PC-9 (cell line): Measurements from ENCODE around the gene CST7. TPM values are rescaled to one million over a fixed set of nuclear protein-coding genes. Genes with fewer than 3 reads are reported as not detected.
A peak's percentile ranks its signal among the peaks of the same experiment; 100 is the strongest.
"Not testable (repeated sequence)": the region's sequence is repeated elsewhere in the genome, so short reads cannot be mapped to it uniquely, and the experiment has no call there.

Experiments used
- BruUV-seq: library from RNA; stranded (reverse); fragments of 400-500 nt; replicated peaks from 2 replicates; lab custom pipeline; 2021; lab: Mats Ljungman, UMichigan
- CTCF ChIA-PET: fragments of 300-600 bp; sonication (Branson Sonifier 250); formaldehyde crosslinking; loops from one replicate; lab custom pipeline; 2022; ENCODE audit warnings: antibody characterized with exemption; lab: Charles Lee
- POLR2A ChIA-PET: fragments of 300-600 bp; sonication (Branson Sonifier 250); formaldehyde crosslinking; loops from one replicate; lab custom pipeline; 2022; ENCODE audit warnings: antibody characterized with exemption; ENCODE audit not compliant: unreplicated experiment; lab: Charles Lee
- DNase-seq, 2 experiments: peaks; one replicate each; pipeline versions ENCODE4 v3.0.0 to v3.0.0-alpha.2; 2015 to 2022; ENCODE audit warnings: mixed read lengths in 1 of 2
- H2AFZ ChIP-seq: fragments of 200-600 bp; sonication (generic); 2 replicates; pipeline ENCODE4 v1.8.1; 2017; ENCODE audit warnings: antibody characterized with exemption
- H3F3A ChIP-seq: fragments of 200-600 bp; sonication (generic); 2 replicates; pipeline ENCODE4 v1.8.1; 2017; ENCODE audit warnings: antibody characterized with exemption, mild to moderate bottlenecking, low read depth; ENCODE audit not compliant: insufficient read depth
- H3K27ac ChIP-seq: fragments of 200-600 bp; sonication (generic); 2 replicates; pipeline ENCODE4 v1.6.1; 2016; ENCODE audit warnings: mixed run types
- H3K27me3 ChIP-seq: fragments of 200-600 bp; sonication (generic); 2 replicates; pipeline ENCODE4 v1.6.1; 2016; ENCODE audit warnings: low read depth, mixed run types; ENCODE audit not compliant: insufficient read depth
- H3K36me3 ChIP-seq: fragments of 200-600 bp; sonication (generic); 2 replicates; pipeline ENCODE4 v1.6.1; 2016; ENCODE audit warnings: low read depth, mixed run types
- H3K4me1 ChIP-seq: fragments of 200-600 bp; sonication (generic); replicated peaks from 2 replicates; pipeline ENCODE4 v1.6.1; 2016; ENCODE audit warnings: mixed run types; ENCODE audit not compliant: insufficient read depth
- H3K4me2 ChIP-seq: fragments of 200-600 bp; sonication (generic); 2 replicates; pipeline ENCODE4 v1.6.1; 2017; ENCODE audit warnings: mixed run types
- H3K4me3 ChIP-seq: fragments of 200-600 bp; sonication (generic); 2 replicates; pipeline ENCODE4 v1.6.1; 2016; ENCODE audit warnings: mixed run types
- H3K79me2 ChIP-seq: fragments of 200-600 bp; sonication (generic); 2 replicates; pipeline ENCODE4 v1.6.1; 2017; ENCODE audit warnings: low read depth, mixed run types
- H3K9me2 ChIP-seq: fragments of 200-600 bp; sonication (generic); 2 replicates; pipeline ENCODE4 v1.8.1; 2017; ENCODE audit warnings: mild to moderate bottlenecking; ENCODE audit not compliant: insufficient read depth
- H3K9me3 ChIP-seq: fragments of 200-600 bp; sonication (generic); 2 replicates; pipeline ENCODE4 v1.8.1; 2016; ENCODE audit warnings: low read depth; ENCODE audit not compliant: insufficient read depth
- H4K20me1 ChIP-seq: fragments of 200-600 bp; sonication (generic); 2 replicates; pipeline ENCODE4 v1.8.1; 2017; ENCODE audit not compliant: insufficient read depth
- EZH2 ChIP-seq: fragments of 200-600 bp; sonication (generic); IDR thresholded peaks from 2 replicates; pipeline ENCODE4 v1.8.0; 2017; ENCODE audit warnings: antibody characterized with exemption, low read depth
- intact Hi-C: fragments of 100-400 bp; cut with micrococcal nuclease; formaldehyde crosslinking; loops from one replicate; pipeline ENCODE4 v1.10.0; 2022; ENCODE audit not compliant: unreplicated experiment
- total RNA-seq: library from RNA; stranded (reverse); gene quantifications from 2 replicates; pipeline ENCODE4 v1.2.3, GENCODE V29; 2021
- TF ChIP-seq, protein P1 (sequence below): fragments of 200-600 bp; sonication (generic); conservative IDR thresholded peaks from 2 replicates; pipeline ENCODE4 v1.6.1; 2017; ENCODE audit warnings: mixed run types, antibody characterized with exemption, mild to moderate bottlenecking, moderate library complexity

CST7 gene
- total RNA-seq, 1 experiment from 2014 or later = not detected

DNA sequence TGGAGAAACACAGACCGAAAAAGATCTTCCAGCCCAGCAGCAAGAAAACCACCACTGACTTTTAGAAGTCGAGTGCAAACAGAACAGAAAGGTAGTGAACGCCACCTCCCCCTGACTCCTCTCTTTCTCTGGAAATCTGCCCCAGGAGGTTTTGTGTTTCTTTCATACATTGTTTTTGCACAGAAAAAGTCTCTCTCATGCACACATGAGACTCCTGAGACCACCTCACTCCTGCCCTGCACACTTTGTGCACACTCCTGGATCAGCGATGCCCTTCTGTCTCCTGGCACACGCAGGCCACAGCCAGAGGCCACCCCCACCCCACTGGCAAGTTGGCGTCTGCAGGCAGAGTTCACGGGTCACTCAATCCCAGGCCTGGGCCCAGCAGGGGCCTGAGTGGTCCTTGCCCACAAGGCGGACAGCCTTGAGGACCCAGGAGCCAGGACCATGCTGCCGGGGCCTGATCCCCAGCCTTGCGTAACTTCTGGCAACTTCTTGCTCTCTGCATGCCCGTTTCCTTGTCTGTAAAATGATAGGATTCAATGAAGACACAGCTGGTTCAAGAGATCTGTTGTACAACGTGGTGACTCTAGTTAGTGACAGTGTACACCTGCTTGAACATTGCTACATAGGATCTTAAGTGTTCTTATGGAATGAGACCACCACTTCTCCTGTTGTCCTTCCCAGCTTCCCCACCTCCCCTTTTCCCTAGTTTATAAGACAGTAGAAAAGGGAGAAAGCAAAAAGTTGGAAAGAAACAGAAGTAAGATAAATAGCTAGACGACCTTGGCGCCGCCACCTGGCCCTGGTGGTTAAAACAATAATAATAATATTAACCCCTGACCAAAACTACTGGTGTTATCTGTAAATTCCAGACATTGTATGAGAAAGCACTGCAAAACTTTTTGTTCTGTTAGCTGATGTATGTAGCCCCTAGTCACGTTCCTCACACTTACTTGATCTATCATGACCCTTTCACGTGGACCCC, 30.2 kb upstream of the CST7 start:
- no peak overlapping the region for H2AFZ ChIP-seq
- no peaks in the 10 kb centered on the region for H3K79me2 ChIP-seq
- H3K4me1 ChIP-seq = 0 out of 2 replicates have a peak, but pooled peaks cover 5% of the 10 kb centered on the region
- H3K9me2 ChIP-seq = no peaks in the 10 kb centered on the region
- intact Hi-C loops = loop anchor here (1.0 to 10.0 kb wide), 8 partner anchors 132 to 1134 kb away; no protein-coding TSS in a partner anchor
- no peaks in the 10 kb centered on the region for H3F3A ChIP-seq
- no peak for DNase-seq
- ChIA-PET CTCF (interaction anchor here (0.6 to 1.6 kb wide), 4 partner anchors 12 to 784 kb away, joined by 3 to 8 read pairs (median 4); no protein-coding TSS in a partner anchor), POLR2A (interaction anchor here (0.6 kb wide), 2 partner anchors 173 to 467 kb away, joined by 6 to 13 read pairs; no protein-coding TSS in a partner anchor)
- no TSS peak for BruUV-seq
- no peaks in the 10 kb centered on the region for H3K27me3 ChIP-seq
- no peaks in the 10 kb centered on the region for H3K9me3 ChIP-seq
- H4K20me1 ChIP-seq = no peaks in the 10 kb centered on the region
- H3K27ac ChIP-seq = no peak overlapping the region
- TF ChIP-seq EZH2 = no peak
- TF ChIP-seq, protein P1, sequence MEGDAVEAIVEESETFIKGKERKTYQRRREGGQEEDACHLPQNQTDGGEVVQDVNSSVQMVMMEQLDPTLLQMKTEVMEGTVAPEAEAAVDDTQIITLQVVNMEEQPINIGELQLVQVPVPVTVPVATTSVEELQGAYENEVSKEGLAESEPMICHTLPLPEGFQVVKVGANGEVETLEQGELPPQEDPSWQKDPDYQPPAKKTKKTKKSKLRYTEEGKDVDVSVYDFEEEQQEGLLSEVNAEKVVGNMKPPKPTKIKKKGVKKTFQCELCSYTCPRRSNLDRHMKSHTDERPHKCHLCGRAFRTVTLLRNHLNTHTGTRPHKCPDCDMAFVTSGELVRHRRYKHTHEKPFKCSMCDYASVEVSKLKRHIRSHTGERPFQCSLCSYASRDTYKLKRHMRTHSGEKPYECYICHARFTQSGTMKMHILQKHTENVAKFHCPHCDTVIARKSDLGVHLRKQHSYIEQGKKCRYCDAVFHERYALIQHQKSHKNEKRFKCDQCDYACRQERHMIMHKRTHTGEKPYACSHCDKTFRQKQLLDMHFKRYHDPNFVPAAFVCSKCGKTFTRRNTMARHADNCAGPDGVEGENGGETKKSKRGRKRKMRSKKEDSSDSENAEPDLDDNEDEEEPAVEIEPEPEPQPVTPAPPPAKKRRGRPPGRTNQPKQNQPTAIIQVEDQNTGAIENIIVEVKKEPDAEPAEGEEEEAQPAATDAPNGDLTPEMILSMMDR = no peak; the same call in 1 of the 2 replicates
- H3K36me3 ChIP-seq = no peaks in the 10 kb centered on the region
- peak overlapping the region; percentile 10 for H3K4me2 ChIP-seq
- H3K4me3 ChIP-seq = no peak overlapping the region

DNA sequence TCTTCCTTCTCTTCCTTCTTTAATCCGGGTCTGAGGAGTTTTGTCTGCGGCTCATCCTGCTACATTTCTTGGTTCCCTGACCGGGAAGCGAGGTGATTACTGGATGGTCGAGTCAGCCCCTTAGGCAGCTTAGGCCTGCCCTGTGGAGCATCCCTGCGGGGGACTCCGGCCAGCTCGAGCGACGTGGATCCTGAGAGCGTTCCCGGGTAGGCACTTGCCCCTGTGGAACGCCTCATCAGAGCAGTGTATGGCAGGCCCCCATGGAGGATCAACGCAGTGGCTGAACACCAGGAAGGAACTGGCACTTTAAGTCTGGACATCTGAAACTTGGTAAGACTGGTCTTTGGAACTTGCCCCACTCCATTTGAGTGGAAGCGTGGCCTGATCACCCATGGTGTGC, 29.4 kb upstream of the CST7 start:
- not testable (repeated sequence) for H3K79me2 ChIP-seq, H3K9me3 ChIP-seq, H3K9me2 ChIP-seq, H3K4me2 ChIP-seq, H3K36me3 ChIP-seq, H3F3A ChIP-seq, H3K4me1 ChIP-seq, H2AFZ ChIP-seq, H3K27ac ChIP-seq, DNase-seq, H3K4me3 ChIP-seq, BruUV-seq, H4K20me1 ChIP-seq, H3K27me3 ChIP-seq
- CTCF ChIA-PET = interaction anchor here (1.6 kb wide), 1 partner anchor 11 kb away, joined by 8 read pairs; no protein-coding TSS in a partner anchor
- intact Hi-C loops = loop anchor here (2.0 to 10.0 kb wide), 6 partner anchors 132 to 1135 kb away; no protein-coding TSS in a partner anchor
- POLR2A ChIA-PET = interaction anchor here (0.6 kb wide), 1 partner anchor 174 kb away, joined by 6 read pairs; no protein-coding TSS in a partner anchor

DNA sequence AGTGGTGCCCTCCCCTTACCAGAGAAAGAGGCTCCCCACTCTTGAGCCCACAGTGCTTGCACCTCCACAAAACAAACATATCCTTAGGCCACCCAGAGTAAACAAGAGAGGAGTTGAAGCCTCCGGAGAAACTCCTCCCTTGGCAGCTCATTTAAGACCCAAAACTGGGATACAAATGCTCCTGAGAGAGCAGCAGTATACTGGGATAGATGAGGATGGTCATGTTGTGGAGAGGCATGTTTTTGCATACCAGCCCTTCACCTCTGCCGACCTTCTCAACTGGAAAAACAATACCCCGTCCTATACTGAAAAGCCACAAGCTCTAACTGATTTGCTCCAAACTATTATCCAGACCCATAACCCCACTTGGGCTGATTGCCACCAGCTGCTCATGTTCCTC, 28.4 kb upstream of the CST7 start:
- DNase-seq, H3F3A ChIP-seq: not testable (repeated sequence)
- CTCF ChIA-PET = interaction anchor here (1.6 kb wide), 1 partner anchor 10 kb away, joined by 8 read pairs; no protein-coding TSS in a partner anchor

DNA sequence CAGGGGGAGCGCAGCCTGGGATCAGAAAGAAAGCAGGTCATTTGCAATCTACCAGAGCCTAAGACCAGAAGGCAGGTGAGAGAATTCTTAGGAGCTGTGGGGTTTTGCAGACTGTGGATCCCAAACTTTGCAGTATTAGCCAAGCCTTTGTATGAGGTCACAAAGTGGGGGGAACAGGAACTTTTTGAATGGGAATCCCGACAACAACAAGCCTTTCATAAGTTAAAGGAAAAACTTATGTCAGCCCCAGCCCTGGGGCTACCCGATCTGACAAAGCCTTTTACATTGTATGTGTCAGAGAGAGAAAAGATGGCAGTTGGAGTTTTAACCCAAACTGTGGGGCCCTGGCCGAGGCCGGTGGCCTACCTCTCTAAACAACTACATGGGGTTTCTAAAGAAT, 19.8 kb upstream of the CST7 start:
- H3K79me2 ChIP-seq, H3K9me2 ChIP-seq, intact Hi-C loops, H3K4me3 ChIP-seq, H3K27me3 ChIP-seq, H3K36me3 ChIP-seq, CTCF ChIA-PET, H3K9me3 ChIP-seq, BruUV-seq, POLR2A ChIA-PET, DNase-seq, H2AFZ ChIP-seq, H4K20me1 ChIP-seq: not testable (repeated sequence)
- peaks cover 20% of the 10 kb centered on the region; the same call in 1 of the 2 replicates for H3F3A ChIP-seq
- H3K27ac ChIP-seq = peak overlapping the region; percentile 96
- peaks cover 37% of the 10 kb centered on the region for H3K4me1 ChIP-seq
- H3K4me2 ChIP-seq = peak overlapping the region; percentile 81

More for the DNA sequence above, 28.4 kb upstream of the CST7 start:
- H2AFZ ChIP-seq, H4K20me1 ChIP-seq, H3K27me3 ChIP-seq, POLR2A ChIA-PET, BruUV-seq, H3K4me2 ChIP-seq, H3K36me3 ChIP-seq, H3K4me1 ChIP-seq, H3K79me2 ChIP-seq, intact Hi-C loops, H3K27ac ChIP-seq, H3K9me3 ChIP-seq, H3K4me3 ChIP-seq, H3K9me2 ChIP-seq: not testable (repeated sequence)

- intact Hi-C loops = loop anchor here (1.0 to 10.0 kb wide), 5 partner anchors 62 to 1008 kb away; partner anchors contain the start of gene APMAP
- not testable (repeated sequence) for H3K27me3 ChIP-seq, H3K79me2 ChIP-seq, H3K9me2 ChIP-seq, H3K9me3 ChIP-seq, H3K36me3 ChIP-seq, BruUV-seq, H4K20me1 ChIP-seq
- CTCF ChIA-PET = interaction anchor here (0.8 to 1.8 kb wide), 4 partner anchors 10 to 66 kb away, joined by 3 to 8 read pairs (median 4); no protein-coding TSS in a partner anchor
- POLR2A ChIA-PET = interaction anchor here (0.6 to 0.8 kb wide), 3 partner anchors 19 to 212 kb away, joined by 3 to 4 read pairs (median 4); partner anchors contain the start of gene CST7
- Histone ChIP-seq H2AFZ (peak overlapping the region; percentile 73), H3K4me2 (peak overlapping the region; percentile 81), H3F3A (peaks cover 20% of the 10 kb centered on the region; the same call in 1 of the 2 replicates), H3K4me1 (peaks cover 37% of the 10 kb centered on the region), H3K27ac (peak overlapping the region; percentile 96), H3K4me3 (peak overlapping the region; percentile 62)
- DNase-seq = peak; percentile 76 to 95
These were observed 19.0 kb upstream of the CST7 start for GRCh38 chr20:24929867-24930723.
